Mammary epithelial cell (primary cell): ENCODE measurements around the gene HIVEP3.

Experiments used
- EZH2 ChIP-seq: IDR thresholded peaks from 2 replicates; pipeline ENCODE4 v1.6.1; 2012; ENCODE audit warnings: low read length, inconsistent platforms, borderline replicate concordance
- TF ChIP-seq, protein P1 (sequence below), 2 donors: IDR thresholded peaks in 1 of 2; conservative IDR thresholded peaks in 1 of 2; 2 replicates each; pipeline ENCODE4 v1.5.1; 2011 to 2012; ENCODE audit warnings: inconsistent platforms in 2 of 2, low read length in 2 of 2, mild to moderate bottlenecking in 2 of 2, control low read depth in 1 of 2, low read depth in 1 of 2; ENCODE audit not compliant: insufficient read depth in 1 of 2; ENCODE audit errors: extremely low read depth in 1 of 2

DNA sequence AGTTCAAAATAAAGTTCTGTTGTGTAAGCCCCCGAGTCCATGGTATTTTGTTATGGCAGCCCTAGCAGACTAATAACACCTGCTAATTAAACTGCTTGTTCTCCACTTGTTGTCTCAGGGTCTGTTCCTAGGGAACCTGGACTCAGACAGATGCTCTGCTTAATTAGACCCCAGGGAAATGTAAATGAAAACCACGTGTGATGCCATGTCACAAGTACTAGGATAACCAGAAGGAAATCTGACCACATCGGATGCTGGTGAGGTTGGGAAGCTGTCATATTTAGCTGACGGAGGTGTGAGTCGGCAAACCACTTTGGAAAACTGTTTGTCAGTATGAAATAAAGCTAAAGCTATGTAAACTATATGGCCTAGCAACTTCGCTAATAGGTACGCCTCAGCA, 453.8 kb downstream of the HIVEP3 start:
- TF ChIP-seq, protein P1, sequence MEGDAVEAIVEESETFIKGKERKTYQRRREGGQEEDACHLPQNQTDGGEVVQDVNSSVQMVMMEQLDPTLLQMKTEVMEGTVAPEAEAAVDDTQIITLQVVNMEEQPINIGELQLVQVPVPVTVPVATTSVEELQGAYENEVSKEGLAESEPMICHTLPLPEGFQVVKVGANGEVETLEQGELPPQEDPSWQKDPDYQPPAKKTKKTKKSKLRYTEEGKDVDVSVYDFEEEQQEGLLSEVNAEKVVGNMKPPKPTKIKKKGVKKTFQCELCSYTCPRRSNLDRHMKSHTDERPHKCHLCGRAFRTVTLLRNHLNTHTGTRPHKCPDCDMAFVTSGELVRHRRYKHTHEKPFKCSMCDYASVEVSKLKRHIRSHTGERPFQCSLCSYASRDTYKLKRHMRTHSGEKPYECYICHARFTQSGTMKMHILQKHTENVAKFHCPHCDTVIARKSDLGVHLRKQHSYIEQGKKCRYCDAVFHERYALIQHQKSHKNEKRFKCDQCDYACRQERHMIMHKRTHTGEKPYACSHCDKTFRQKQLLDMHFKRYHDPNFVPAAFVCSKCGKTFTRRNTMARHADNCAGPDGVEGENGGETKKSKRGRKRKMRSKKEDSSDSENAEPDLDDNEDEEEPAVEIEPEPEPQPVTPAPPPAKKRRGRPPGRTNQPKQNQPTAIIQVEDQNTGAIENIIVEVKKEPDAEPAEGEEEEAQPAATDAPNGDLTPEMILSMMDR (conservative IDR thresholded peaks at IDR 0.05 in 1 of 2, IDR thresholded peaks at IDR 0.05 in 1 of 2; ENCODE audit: extremely low read depth in 1 of 2, insufficient read depth in 1 of 2, low read depth in 1 of 2, low read length in 2 of 2) = no peak
- TF ChIP-seq EZH2 = no peak
